Keratinocyte (primary cell): ENCODE data around the gene ODAD4. TPM values are rescaled to one million over a fixed set of nuclear protein-coding genes. Genes with fewer than 3 reads are reported as not detected.
"Not testable (repeated sequence)": the region's sequence is repeated elsewhere in the genome, so short reads cannot be mapped to it uniquely, and the experiment has no call there.

Source experiments
- DNase-seq: peaks from one replicate; pipeline ENCODE4 v3.0.0-alpha.2; 2011; ENCODE audit warnings: low read depth, missing footprints, low spot score
- FAIRE-seq: peaks from 2 replicates; lab custom pipeline; 2011; peaks lifted over from hg19 to GRCh38; lab: Jason Lieb, UNC
- H2AFZ ChIP-seq: 2 replicates; pipeline ENCODE4 v1.6.0; 2012; ENCODE audit warnings: low read length, control low read depth, inconsistent platforms; ENCODE audit not compliant: control insufficient read depth
- H3K27ac ChIP-seq: 2 replicates; pipeline ENCODE4 v1.5.1; 2011; ENCODE audit warnings: low read length; ENCODE audit not compliant: control insufficient read depth, insufficient read depth
- H3K27me3 ChIP-seq: 3 replicates; pipeline ENCODE4 v1.6.0; 2011; ENCODE audit warnings: low read length; ENCODE audit not compliant: control insufficient read depth, insufficient read depth; ENCODE audit errors: extremely low read depth
- H3K36me3 ChIP-seq, 2 experiments: 2 replicates in 1 of 2; 3 replicates in 1 of 2; pipeline ENCODE4 v1.5.1; 2011; ENCODE audit warnings: low read length in 2 of 2, mild to moderate bottlenecking in 1 of 2; ENCODE audit not compliant: control insufficient read depth in 2 of 2, insufficient read depth in 2 of 2; ENCODE audit errors: extremely low read depth in 1 of 2
- H3K4me1 ChIP-seq: 3 replicates; pipeline ENCODE4 v1.5.1; 2011; ENCODE audit warnings: low read length; ENCODE audit not compliant: control insufficient read depth, insufficient read depth; ENCODE audit errors: extremely low read depth
- H3K4me2 ChIP-seq: 3 replicates; pipeline ENCODE4 v1.6.0; 2011; ENCODE audit warnings: low read depth, low read length; ENCODE audit not compliant: control insufficient read depth, insufficient read depth; ENCODE audit errors: extremely low read depth
- H3K4me3 ChIP-seq, 3 experiments: fragments of 200-600 bp in 1 of 3; sonication (generic) in 1 of 3; 2 replicates in 2 of 3; 3 replicates in 1 of 3; pipeline ENCODE4 v1.5.1; 2011 to 2016; ENCODE audit warnings: low read length in 3 of 3, mild to moderate bottlenecking in 3 of 3, control low read depth in 2 of 3, inconsistent platforms in 1 of 3, low read depth in 1 of 3, mixed read lengths in 1 of 3, mixed run types in 1 of 3, moderate library complexity in 1 of 3; ENCODE audit not compliant: control insufficient read depth in 2 of 3, insufficient read depth in 2 of 3; ENCODE audit errors: extremely low read depth in 1 of 3
- H3K79me2 ChIP-seq: 2 replicates; pipeline ENCODE4 v1.6.0; 2012; ENCODE audit warnings: low read length; ENCODE audit not compliant: control insufficient read depth, insufficient read depth
- H3K9ac ChIP-seq: 3 replicates; pipeline ENCODE4 v1.6.0; 2011; ENCODE audit warnings: low read length; ENCODE audit not compliant: control insufficient read depth, insufficient read depth; ENCODE audit errors: extremely low read depth
- H3K9me1 ChIP-seq: 3 replicates; pipeline ENCODE4 v1.6.0; 2011; ENCODE audit warnings: low read length; ENCODE audit not compliant: control insufficient read depth, insufficient read depth; ENCODE audit errors: extremely low read depth
- H3K9me3 ChIP-seq: 2 replicates; pipeline ENCODE4 v1.5.1; 2012; ENCODE audit warnings: low read depth, low read length; ENCODE audit not compliant: control insufficient read depth
- H4K20me1 ChIP-seq: 3 replicates; pipeline ENCODE4 v1.6.0; 2011; ENCODE audit warnings: low read length; ENCODE audit not compliant: control insufficient read depth, insufficient read depth; ENCODE audit errors: extremely low read depth
- EZH2 ChIP-seq: IDR thresholded peaks from one replicate; pipeline ENCODE4 v1.6.1; 2012; ENCODE audit warnings: inconsistent platforms, mild to moderate bottlenecking, low read length, moderate library complexity
- dilution Hi-C: fragments of 300-500 bp; cut with MboI; formaldehyde crosslinking; loops from one replicate; pipeline ENCODE4 v1.7.0; 2020; ENCODE audit warnings: low sequenced_read_pairs; ENCODE audit not compliant: extremely low pct_ligation_motif_present
- polyA plus RNA-seq, 5 experiments: library from polyadenylated mRNA; depleted of rRNA in 3 of 5; stranded (reverse) in 3 of 5; stranded (forward) in 1 of 5; unstranded in 1 of 5; fragments of >200 nt; gene quantifications; 1 replicate in 1 of 5; 2 replicates in 3 of 5; 3 replicates in 1 of 5; pipeline versions ENCODE4 v1.2.1 to v1.2.3, GENCODE V29; 2011 to 2012; ENCODE audit warnings: missing spikeins in 2 of 5, low read depth in 1 of 5, low replicate concordance in 1 of 5
- TF ChIP-seq, protein P1 (sequence below), 3 experiments: IDR thresholded peaks in 1 of 3; conservative IDR thresholded peaks in 1 of 3; optimal IDR thresholded peaks in 1 of 3; 2 replicates in 2 of 3; 3 replicates in 1 of 3; pipeline versions ENCODE3 to v1.5.1; 2011; ENCODE audit warnings: low read length in 3 of 3, mild to moderate bottlenecking in 3 of 3, moderate library complexity in 2 of 3, control low read depth in 1 of 3, inconsistent platforms in 1 of 3; ENCODE audit not compliant: insufficient read depth in 2 of 3; ENCODE audit errors: extremely low read depth in 1 of 3

ODAD4 gene
- polyA plus RNA-seq, 1 donor (not counting 4 experiments of a cell fraction or from before 2014, with no cell fraction given): 0.20 TPM

GRCh38 chr17:42009170-42009569 lies 78.8 kb downstream of the ODAD4 start:
- dilution Hi-C loops: no loop called here
- peaks cover 35% of the 10 kb centered on the region for H3K4me1 ChIP-seq
- H3K4me2 ChIP-seq: no peak overlapping the region
- peaks cover 5% of the 10 kb centered on the region for H4K20me1 ChIP-seq
- DNase-seq (no peak), FAIRE-seq (no peak)
- TF ChIP-seq EZH2: no peak
- TF ChIP-seq, protein P1, sequence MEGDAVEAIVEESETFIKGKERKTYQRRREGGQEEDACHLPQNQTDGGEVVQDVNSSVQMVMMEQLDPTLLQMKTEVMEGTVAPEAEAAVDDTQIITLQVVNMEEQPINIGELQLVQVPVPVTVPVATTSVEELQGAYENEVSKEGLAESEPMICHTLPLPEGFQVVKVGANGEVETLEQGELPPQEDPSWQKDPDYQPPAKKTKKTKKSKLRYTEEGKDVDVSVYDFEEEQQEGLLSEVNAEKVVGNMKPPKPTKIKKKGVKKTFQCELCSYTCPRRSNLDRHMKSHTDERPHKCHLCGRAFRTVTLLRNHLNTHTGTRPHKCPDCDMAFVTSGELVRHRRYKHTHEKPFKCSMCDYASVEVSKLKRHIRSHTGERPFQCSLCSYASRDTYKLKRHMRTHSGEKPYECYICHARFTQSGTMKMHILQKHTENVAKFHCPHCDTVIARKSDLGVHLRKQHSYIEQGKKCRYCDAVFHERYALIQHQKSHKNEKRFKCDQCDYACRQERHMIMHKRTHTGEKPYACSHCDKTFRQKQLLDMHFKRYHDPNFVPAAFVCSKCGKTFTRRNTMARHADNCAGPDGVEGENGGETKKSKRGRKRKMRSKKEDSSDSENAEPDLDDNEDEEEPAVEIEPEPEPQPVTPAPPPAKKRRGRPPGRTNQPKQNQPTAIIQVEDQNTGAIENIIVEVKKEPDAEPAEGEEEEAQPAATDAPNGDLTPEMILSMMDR (optimal IDR thresholded peaks at IDR 0.05 in 1 of 3, IDR thresholded peaks at IDR 0.05 in 1 of 3, conservative IDR thresholded peaks at IDR 0.05 in 1 of 3; ENCODE audit: extremely low read depth in 1 of 3, insufficient read depth in 2 of 3, low read length in 3 of 3): peak in 2 of 3 experiments; percentile 29 to 57
- H2AFZ ChIP-seq: no peak overlapping the region
- no peak overlapping the region for H3K27ac ChIP-seq
- H3K9ac ChIP-seq: no peak overlapping the region
- H3K9me3 ChIP-seq: no peaks in the 10 kb centered on the region
- H3K9me1 ChIP-seq: peaks cover 2% of the 10 kb centered on the region
- H3K27me3 ChIP-seq: no peaks in the 10 kb centered on the region
- peaks cover 92% of the 10 kb centered on the region for H3K79me2 ChIP-seq
- no peak overlapping the region for H3K4me3 ChIP-seq
- H3K36me3 ChIP-seq: peaks cover 4 to 16% of the 10 kb centered on the region in 2 experiments

- H4K20me1 ChIP-seq, H2AFZ ChIP-seq, dilution Hi-C loops, FAIRE-seq, DNase-seq, H3K9me3 ChIP-seq, H3K9me1 ChIP-seq, H3K27me3 ChIP-seq: not testable (repeated sequence)
- H3K4me2 ChIP-seq: peak overlapping the region; percentile 49
- H3K27ac ChIP-seq: peak overlapping the region; percentile 58
- H3K9ac ChIP-seq: peak overlapping the region; percentile 0
- peaks cover 92% of the 10 kb centered on the region for H3K79me2 ChIP-seq
- H3K4me1 ChIP-seq: peaks cover 35% of the 10 kb centered on the region
- H3K36me3 ChIP-seq: peaks cover 2 to 14% of the 10 kb centered on the region in 2 experiments
- peak overlapping the region in 1 of 3 experiments; percentile 12 for H3K4me3 ChIP-seq
These were observed 79.9 kb downstream of the ODAD4 start for GRCh38 chr17:42010266-42010680.
